Endothelial cell of umbilical vein (primary cell): ENCODE results near the gene IGSF6. TPM values are rescaled to one million over a fixed set of nuclear protein-coding genes. Genes with fewer than 3 reads are reported as not detected.

Source experiments
- BruUV-seq: library from RNA; stranded (reverse); fragments of 400-500 nt; replicated peaks from 2 replicates; lab custom pipeline; 2021; lab: Mats Ljungman, UMichigan
- CTCF ChIA-PET: fragments of 300-600, 350-600 bp; sonication (Branson Sonifier 250); formaldehyde crosslinking; loops from one replicate; lab custom pipeline; 2021; ENCODE audit warnings: antibody characterized with exemption, inconsistent platforms; lab: Charles Lee
- POLR2A ChIA-PET: fragments of 300-600, 350-600 bp; sonication (Branson Sonifier 250); formaldehyde crosslinking; loops from one replicate; lab custom pipeline; 2021; ENCODE audit warnings: antibody characterized with exemption, inconsistent platforms; lab: Charles Lee
- DNase-seq: peaks from one replicate; pipeline ENCODE4 v3.0.0-alpha.2; 2011; ENCODE audit warnings: low read depth, low spot score
- FAIRE-seq: peaks from 2 replicates; lab custom pipeline; 2011; peaks lifted over from hg19 to GRCh38; lab: Jason Lieb, UNC
- H2AFZ ChIP-seq: 2 replicates; pipeline ENCODE4 v1.6.0; 2012; ENCODE audit warnings: low read depth, low read length, control low read depth, inconsistent platforms
- H3K27ac ChIP-seq: 2 replicates; pipeline ENCODE4 v1.5.1; 2011; ENCODE audit warnings: low read depth, mild to moderate bottlenecking, control low read depth, low read length, moderate library complexity; ENCODE audit not compliant: insufficient read depth
- H3K27me3 ChIP-seq, 2 experiments: 2 replicates each; pipeline versions ENCODE4 v1.6.0 to v1.6.1; 2011; ENCODE audit warnings: low read length in 2 of 2, mixed read lengths in 1 of 2; ENCODE audit not compliant: control insufficient read depth in 2 of 2, insufficient read depth in 2 of 2
- H3K36me3 ChIP-seq, 2 experiments: 2 replicates in 1 of 2; 3 replicates in 1 of 2; pipeline ENCODE4 v1.5.1; 2011; ENCODE audit warnings: low read length in 2 of 2, mild to moderate bottlenecking in 1 of 2, moderate library complexity in 1 of 2; ENCODE audit not compliant: control insufficient read depth in 2 of 2, insufficient read depth in 2 of 2; ENCODE audit errors: extremely low read depth in 1 of 2
- H3K4me1 ChIP-seq: 3 replicates; pipeline ENCODE4 v1.5.1; 2011; ENCODE audit warnings: mild to moderate bottlenecking, low read length; ENCODE audit not compliant: control insufficient read depth, insufficient read depth; ENCODE audit errors: extremely low read depth
- H3K4me2 ChIP-seq: 2 replicates; pipeline ENCODE4 v1.6.1; 2011; ENCODE audit warnings: low read length, control low read depth, mixed read lengths; ENCODE audit not compliant: insufficient read depth
- H3K4me3 ChIP-seq, 3 experiments: fragments of 200-600 bp in 1 of 3; sonication (generic), shearing (Covaris generic) in 1 of 3; replicated peaks in 1 of 3; 2 replicates each; pipeline ENCODE4 v1.5.1; 2011 to 2016; ENCODE audit warnings: control low read depth in 3 of 3, low read length in 3 of 3, mild to moderate bottlenecking in 2 of 3, inconsistent platforms in 1 of 3, low read depth in 1 of 3, moderate library complexity in 1 of 3; ENCODE audit not compliant: insufficient read depth in 1 of 3
- H3K79me2 ChIP-seq: 2 replicates; pipeline ENCODE4 v1.6.0; 2012; ENCODE audit warnings: low read length, inconsistent platforms; ENCODE audit not compliant: control insufficient read depth, insufficient read depth
- H3K9ac ChIP-seq: replicated peaks from 2 replicates; pipeline ENCODE3; 2011; ENCODE audit warnings: low read length, control low read depth; ENCODE audit not compliant: insufficient read depth; ENCODE audit errors: extremely low read depth
- H3K9me1 ChIP-seq: replicated peaks from 3 replicates; pipeline ENCODE4 v1.6.0; 2011; ENCODE audit warnings: mild to moderate bottlenecking, low read length; ENCODE audit not compliant: control insufficient read depth, insufficient read depth; ENCODE audit errors: extremely low read depth
- H3K9me3 ChIP-seq: replicated peaks from 2 replicates; pipeline ENCODE4 v1.5.1; 2012; ENCODE audit warnings: low read length, inconsistent platforms; ENCODE audit not compliant: control insufficient read depth, insufficient read depth
- H4K20me1 ChIP-seq: replicated peaks from 2 replicates; pipeline ENCODE3; 2011; ENCODE audit warnings: mild to moderate bottlenecking, low read length; ENCODE audit not compliant: control insufficient read depth, insufficient read depth; ENCODE audit errors: extremely low read depth
- EZH2 ChIP-seq: IDR thresholded peaks from 2 replicates; pipeline ENCODE4 v1.6.1; 2012; ENCODE audit warnings: borderline replicate concordance, low read depth, mild to moderate bottlenecking, moderate library complexity, low read length, inconsistent platforms; ENCODE audit not compliant: severe bottlenecking
- FOS ChIP-seq: IDR thresholded peaks from 2 replicates; pipeline ENCODE4 v1.6.1; 2011; ENCODE audit warnings: mild to moderate bottlenecking, low read length, moderate library complexity, borderline replicate concordance; ENCODE audit not compliant: insufficient read depth
- GATA2 ChIP-seq: IDR thresholded peaks from 2 replicates; pipeline ENCODE4 v1.7.0; 2011; ENCODE audit warnings: low read depth, mild to moderate bottlenecking, moderate library complexity, mixed read lengths, low read length; ENCODE audit not compliant: insufficient read length, insufficient read depth
- JUN ChIP-seq: IDR thresholded peaks from 2 replicates; pipeline ENCODE4 v1.6.1; 2011; ENCODE audit warnings: borderline replicate concordance, low read depth; ENCODE audit not compliant: insufficient read length, insufficient read depth
- MYC ChIP-seq: IDR thresholded peaks from one replicate; pipeline ENCODE4 v1.6.1; 2011; ENCODE audit warnings: mild to moderate bottlenecking, low read depth, low read length
- POLR2A ChIP-seq: IDR thresholded peaks from 2 replicates; pipeline ENCODE4 v1.6.1; 2012; ENCODE audit warnings: low read depth, mild to moderate bottlenecking, control low read depth, low read length
- POLR2AphosphoS5 ChIP-seq: IDR thresholded peaks from 2 replicates; pipeline ENCODE4 v1.6.1; 2012; ENCODE audit warnings: low read depth, mild to moderate bottlenecking, control low read depth, low read length, moderate library complexity; ENCODE audit not compliant: insufficient read depth
- dilution Hi-C: fragments of 300-500 bp; cut with MboI; formaldehyde crosslinking; loops from one replicate; pipeline ENCODE4 v1.15.0; 2019; ENCODE audit warnings: low sequenced_read_pairs; ENCODE audit not compliant: extremely low pct_ligation_motif_present
- intact Hi-C: fragments of 100-400 bp; cut with micrococcal nuclease; formaldehyde crosslinking; loops from one replicate; pipeline ENCODE4 v1.10.0; 2022
- polyA plus RNA-seq, 4 experiments: library from polyadenylated mRNA; depleted of rRNA in 3 of 4; stranded (reverse) in 3 of 4; unstranded in 1 of 4; fragments of >200 nt; gene quantifications; 2 replicates each; pipeline versions ENCODE4 v1.2.1 to v1.2.3, GENCODE V29; 2011 to 2012; ENCODE audit warnings: missing spikeins in 1 of 4
- total RNA-seq: library from RNA; stranded (reverse); gene quantifications from 2 replicates; pipeline ENCODE4 v1.2.3, GENCODE V29; 2021
- TF ChIP-seq, protein P1 (sequence below), 2 donors: IDR thresholded peaks; 1 replicate in 1 of 2; 2 replicates in 1 of 2; pipeline ENCODE4 v1.5.1; 2011; ENCODE audit warnings: low read length in 2 of 2, mild to moderate bottlenecking in 2 of 2, moderate library complexity in 2 of 2, control low read depth in 1 of 2, inconsistent platforms in 1 of 2, low read depth in 1 of 2; ENCODE audit not compliant: insufficient read depth in 1 of 2; ENCODE audit errors: extremely low read depth in 1 of 2
- TF ChIP-seq, protein P2 (sequence below): IDR thresholded peaks from 2 replicates; pipeline ENCODE4 v1.6.1; 2011; ENCODE audit not compliant: insufficient read depth, insufficient read length

The IGSF6 gene
- total and polyA plus RNA-seq, 2 donors (not counting 3 experiments of a cell fraction or from before 2014, with no cell fraction given), result not detected

DNA sequence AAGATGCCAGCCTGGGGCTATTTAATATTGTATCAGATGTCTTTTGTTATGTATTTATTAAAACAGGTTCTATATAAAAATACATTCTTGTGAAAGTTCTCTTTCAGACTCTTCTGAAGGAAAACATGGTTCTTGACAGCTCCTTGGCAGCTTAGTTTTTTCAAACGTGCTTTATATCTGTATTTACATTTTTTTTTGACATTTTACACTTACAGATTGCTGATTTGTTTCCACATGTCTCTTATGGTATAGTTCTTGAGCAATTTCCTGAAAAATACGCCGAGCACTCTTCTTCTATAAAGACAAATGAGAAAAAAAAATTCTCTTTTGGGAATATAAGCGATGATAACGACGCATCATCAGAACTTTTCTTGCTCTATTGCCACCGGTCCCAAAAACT lies 9.5 kb downstream of the IGSF6 start:
- Histone ChIP-seq H3K36me3 (no peaks in the 10 kb centered on the region), H2AFZ (no peak overlapping the region), H3K79me2 (peaks cover 22% of the 10 kb centered on the region), H3K9me3 (no peaks in the 10 kb centered on the region), H3K9me1 (no peaks in the 10 kb centered on the region), H3K4me2 (no peak overlapping the region), H3K27ac (no peak overlapping the region), H3K27me3 (no peaks in the 10 kb centered on the region), H3K9ac (no peak overlapping the region), H4K20me1 (peaks cover 3% of the 10 kb centered on the region), H3K4me3 (no peak overlapping the region), H3K4me1 (peaks cover 21% of the 10 kb centered on the region)
- TF ChIP-seq GATA2, result no peak
- TF ChIP-seq, protein P1, sequence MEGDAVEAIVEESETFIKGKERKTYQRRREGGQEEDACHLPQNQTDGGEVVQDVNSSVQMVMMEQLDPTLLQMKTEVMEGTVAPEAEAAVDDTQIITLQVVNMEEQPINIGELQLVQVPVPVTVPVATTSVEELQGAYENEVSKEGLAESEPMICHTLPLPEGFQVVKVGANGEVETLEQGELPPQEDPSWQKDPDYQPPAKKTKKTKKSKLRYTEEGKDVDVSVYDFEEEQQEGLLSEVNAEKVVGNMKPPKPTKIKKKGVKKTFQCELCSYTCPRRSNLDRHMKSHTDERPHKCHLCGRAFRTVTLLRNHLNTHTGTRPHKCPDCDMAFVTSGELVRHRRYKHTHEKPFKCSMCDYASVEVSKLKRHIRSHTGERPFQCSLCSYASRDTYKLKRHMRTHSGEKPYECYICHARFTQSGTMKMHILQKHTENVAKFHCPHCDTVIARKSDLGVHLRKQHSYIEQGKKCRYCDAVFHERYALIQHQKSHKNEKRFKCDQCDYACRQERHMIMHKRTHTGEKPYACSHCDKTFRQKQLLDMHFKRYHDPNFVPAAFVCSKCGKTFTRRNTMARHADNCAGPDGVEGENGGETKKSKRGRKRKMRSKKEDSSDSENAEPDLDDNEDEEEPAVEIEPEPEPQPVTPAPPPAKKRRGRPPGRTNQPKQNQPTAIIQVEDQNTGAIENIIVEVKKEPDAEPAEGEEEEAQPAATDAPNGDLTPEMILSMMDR (IDR thresholded peaks at IDR 0.05; ENCODE audit: extremely low read depth in 1 of 2, insufficient read depth in 1 of 2, low read depth in 1 of 2, low read length in 2 of 2), result no peak
- no peak for TF ChIP-seq MYC
- TF ChIP-seq POLR2AphosphoS5, result no peak
- TF ChIP-seq POLR2A, result no peak
- TF ChIP-seq, protein P2, sequence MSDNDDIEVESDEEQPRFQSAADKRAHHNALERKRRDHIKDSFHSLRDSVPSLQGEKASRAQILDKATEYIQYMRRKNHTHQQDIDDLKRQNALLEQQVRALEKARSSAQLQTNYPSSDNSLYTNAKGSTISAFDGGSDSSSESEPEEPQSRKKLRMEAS, result no peak
- no peak for TF ChIP-seq EZH2
- TF ChIP-seq JUN, result no peak
- no peak for TF ChIP-seq FOS
- DNase-seq (no peak), FAIRE-seq (no peak)
- CTCF ChIA-PET, result interaction anchor here (1.3 to 5.0 kb wide), 2 partner anchors 14 to 59 kb away, joined by 9 to 72 read pairs; no protein-coding TSS in a partner anchor
- BruUV-seq, result no TSS peak
- POLR2A ChIA-PET, result no interaction called here
- intact Hi-C loops, result loop anchor here (5.0 kb wide), 1 partner anchor 46 kb away; the partner anchor contains the start of gene METTL9
- dilution Hi-C loops, result no loop called here
